Measurements from ENCODE around the gene MMP26.

Gene MMP26

DNA sequence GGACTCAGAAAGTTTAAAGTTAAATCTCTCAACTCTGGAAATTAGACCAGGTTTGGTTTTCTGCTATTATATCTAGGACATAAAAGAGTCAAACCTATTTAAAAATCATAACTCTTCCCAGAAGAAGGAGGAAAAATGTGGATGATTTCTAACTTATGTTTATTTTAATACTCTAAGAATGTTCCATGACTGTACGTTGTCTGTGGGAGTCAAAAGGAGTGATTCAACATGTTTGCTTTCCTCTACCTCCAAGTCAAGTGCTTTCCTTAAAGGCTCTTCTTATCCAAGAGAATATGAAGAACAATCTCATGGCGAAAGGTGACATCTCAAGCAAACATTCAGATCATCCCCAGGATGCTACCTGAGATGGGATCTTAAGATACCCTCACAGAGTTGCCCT, 39.2 kb upstream of the MMP26 start:
- no peaks in the 10 kb centered on the region for H3K9me3 ChIP-seq
- no peaks in the 10 kb centered on the region for H3K27me3 ChIP-seq
- TF ChIP-seq, protein P1, sequence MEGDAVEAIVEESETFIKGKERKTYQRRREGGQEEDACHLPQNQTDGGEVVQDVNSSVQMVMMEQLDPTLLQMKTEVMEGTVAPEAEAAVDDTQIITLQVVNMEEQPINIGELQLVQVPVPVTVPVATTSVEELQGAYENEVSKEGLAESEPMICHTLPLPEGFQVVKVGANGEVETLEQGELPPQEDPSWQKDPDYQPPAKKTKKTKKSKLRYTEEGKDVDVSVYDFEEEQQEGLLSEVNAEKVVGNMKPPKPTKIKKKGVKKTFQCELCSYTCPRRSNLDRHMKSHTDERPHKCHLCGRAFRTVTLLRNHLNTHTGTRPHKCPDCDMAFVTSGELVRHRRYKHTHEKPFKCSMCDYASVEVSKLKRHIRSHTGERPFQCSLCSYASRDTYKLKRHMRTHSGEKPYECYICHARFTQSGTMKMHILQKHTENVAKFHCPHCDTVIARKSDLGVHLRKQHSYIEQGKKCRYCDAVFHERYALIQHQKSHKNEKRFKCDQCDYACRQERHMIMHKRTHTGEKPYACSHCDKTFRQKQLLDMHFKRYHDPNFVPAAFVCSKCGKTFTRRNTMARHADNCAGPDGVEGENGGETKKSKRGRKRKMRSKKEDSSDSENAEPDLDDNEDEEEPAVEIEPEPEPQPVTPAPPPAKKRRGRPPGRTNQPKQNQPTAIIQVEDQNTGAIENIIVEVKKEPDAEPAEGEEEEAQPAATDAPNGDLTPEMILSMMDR (IDR thresholded peaks at IDR 0.05), result no peak
- no peak overlapping the region for H3K27ac ChIP-seq
- no peaks in the 10 kb centered on the region for H3K36me3 ChIP-seq
- H3K4me3 ChIP-seq (ENCODE audit: low read depth in 1 of 2, low read length in 1 of 2), result no peak overlapping the region
- no peaks in the 10 kb centered on the region for H3K4me1 ChIP-seq (ENCODE audit: control insufficient read depth in 1 of 2, insufficient read depth in 1 of 2, low read depth in 1 of 2, low read length in 1 of 2)

DNA sequence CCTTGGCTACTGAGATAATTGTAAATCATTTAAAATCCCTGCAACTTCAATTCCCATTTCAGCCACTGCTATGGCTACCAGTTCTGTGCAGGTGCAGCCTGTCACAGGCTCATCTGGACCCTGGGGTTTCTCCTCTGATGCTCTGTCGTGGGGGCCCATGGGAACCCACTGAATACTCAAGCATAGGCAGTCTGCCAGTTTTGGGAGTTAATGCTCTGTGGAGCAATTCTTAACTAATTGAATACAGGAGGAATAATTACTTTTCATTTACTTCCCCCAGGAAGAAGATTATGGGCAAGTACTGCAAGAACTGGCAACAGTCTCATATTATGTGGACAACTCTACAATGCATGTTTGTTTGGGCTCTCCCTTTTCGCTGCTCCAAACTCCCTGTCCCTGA, 32.8 kb upstream of the MMP26 start:
- Histone ChIP-seq H3K27ac (no peak overlapping the region), H3K4me1 (ENCODE audit: control insufficient read depth in 1 of 2, insufficient read depth in 1 of 2, low read depth in 1 of 2, low read length in 1 of 2) (no peaks in the 10 kb centered on the region), H3K4me3 (ENCODE audit: low read depth in 1 of 2, low read length in 1 of 2) (no peak overlapping the region), H3K36me3 (no peaks in the 10 kb centered on the region), H3K9me3 (no peaks in the 10 kb centered on the region), H3K27me3 (no peaks in the 10 kb centered on the region)
- TF ChIP-seq, protein P1 (IDR thresholded peaks at IDR 0.05), result no peak

DNA sequence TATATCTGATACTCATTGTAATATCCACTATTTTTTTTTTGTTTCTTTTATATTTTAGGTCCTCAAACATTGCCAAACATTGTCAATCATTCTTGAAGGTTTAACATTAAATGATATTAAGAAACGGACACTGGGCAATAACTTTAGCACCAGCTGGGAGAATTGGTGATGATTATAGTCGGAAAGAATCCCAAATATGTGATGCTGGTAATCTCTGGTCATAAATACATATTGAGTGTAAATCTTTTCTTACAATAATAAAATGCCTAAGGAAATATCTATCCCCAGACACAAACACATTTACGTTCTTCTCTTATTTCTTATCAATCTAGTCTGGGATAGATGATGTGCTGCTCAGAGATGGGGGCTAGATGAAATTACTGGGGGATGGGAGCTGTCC, 32.1 kb upstream of the MMP26 start:
- TF ChIP-seq, protein P1 (IDR thresholded peaks at IDR 0.05), result no peak

DNA sequence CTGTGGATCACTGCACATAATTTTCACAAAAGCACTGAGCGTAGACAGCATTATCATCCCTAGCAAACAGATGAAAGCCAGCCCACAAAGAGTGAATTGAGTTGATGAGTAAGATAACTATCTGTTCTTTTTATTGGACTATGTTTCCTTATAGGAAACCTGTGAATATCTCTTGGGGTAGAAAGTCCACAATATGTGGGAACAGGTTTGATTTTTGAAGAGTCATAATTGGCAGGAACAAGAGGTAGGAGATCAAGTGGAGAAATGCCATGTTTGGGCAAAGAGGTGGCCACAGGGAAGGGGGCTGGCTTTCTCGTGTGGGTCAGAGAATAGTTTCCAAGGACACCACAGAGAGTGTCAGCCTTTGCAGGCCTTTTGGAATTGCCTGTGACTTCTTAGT, 30.8 kb upstream of the MMP26 start:
- TF ChIP-seq, protein P1 (IDR thresholded peaks at IDR 0.05), result no peak

More for the DNA sequence above, 32.1 kb upstream of the MMP26 start:
- Histone ChIP-seq H3K4me3 (ENCODE audit: low read depth in 1 of 2, low read length in 1 of 2) (no peak overlapping the region), H3K36me3 (no peaks in the 10 kb centered on the region), H3K9me3 (no peaks in the 10 kb centered on the region), H3K27me3 (no peaks in the 10 kb centered on the region), H3K27ac (no peak overlapping the region), H3K4me1 (ENCODE audit: control insufficient read depth in 1 of 2, insufficient read depth in 1 of 2, low read depth in 1 of 2, low read length in 1 of 2) (no peaks in the 10 kb centered on the region)

DNA sequence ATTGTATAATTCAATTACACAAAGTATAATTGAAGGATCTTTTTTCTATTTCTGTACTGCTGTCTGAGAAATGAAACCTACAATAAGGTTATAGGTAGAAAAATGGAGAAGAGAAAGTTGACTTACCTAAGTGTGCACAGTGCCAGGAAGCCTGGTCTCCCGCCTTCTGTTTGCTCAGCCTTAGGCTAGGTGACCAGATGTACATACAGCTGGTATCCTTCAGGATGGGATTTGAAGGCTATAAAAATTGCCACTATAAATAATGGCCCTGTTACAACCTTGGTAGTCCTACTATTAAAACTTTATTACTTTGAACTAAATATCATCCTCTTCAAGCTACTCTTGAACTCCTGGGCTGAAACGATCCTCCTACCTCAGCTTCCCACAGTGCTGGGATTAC, 26.6 kb upstream of the MMP26 start:
- Histone ChIP-seq H3K27ac (no peak overlapping the region), H3K27me3 (no peaks in the 10 kb centered on the region), H3K9me3 (no peaks in the 10 kb centered on the region), H3K4me1 (ENCODE audit: control insufficient read depth in 1 of 2, insufficient read depth in 1 of 2, low read depth in 1 of 2, low read length in 1 of 2) (no peaks in the 10 kb centered on the region), H3K4me3 (ENCODE audit: low read depth in 1 of 2, low read length in 1 of 2) (no peak overlapping the region), H3K36me3 (no peaks in the 10 kb centered on the region)
- TF ChIP-seq, protein P1 (IDR thresholded peaks at IDR 0.05), result no peak

More for the DNA sequence above, 30.8 kb upstream of the MMP26 start:
- H3K4me1 ChIP-seq (ENCODE audit: control insufficient read depth in 1 of 2, insufficient read depth in 1 of 2, low read depth in 1 of 2, low read length in 1 of 2), result no peaks in the 10 kb centered on the region
- no peak overlapping the region for H3K4me3 ChIP-seq (ENCODE audit: low read depth in 1 of 2, low read length in 1 of 2)
- no peaks in the 10 kb centered on the region for H3K9me3 ChIP-seq
- H3K36me3 ChIP-seq, result no peaks in the 10 kb centered on the region
- H3K27ac ChIP-seq, result no peak overlapping the region
- H3K27me3 ChIP-seq, result no peaks in the 10 kb centered on the region

DNA sequence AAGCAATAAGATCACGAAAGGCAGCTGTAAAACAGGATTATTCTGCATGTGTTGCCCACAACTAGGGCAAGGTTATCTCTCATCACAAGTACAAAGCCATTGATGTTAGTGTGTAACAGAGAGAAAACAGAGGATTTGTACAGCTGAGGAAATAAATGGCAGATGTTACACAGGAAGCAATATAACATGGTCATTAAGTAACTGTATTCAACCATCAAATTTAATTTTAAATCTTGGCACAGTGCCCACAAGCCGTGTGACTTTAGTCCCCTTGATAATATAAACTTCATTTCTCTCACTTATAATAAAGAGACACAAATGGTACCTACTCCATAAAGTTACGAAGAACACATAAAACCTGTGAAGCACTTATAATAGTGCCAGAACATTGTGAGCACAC, 24.2 kb upstream of the MMP26 start:
- Histone ChIP-seq H3K36me3 (no peaks in the 10 kb centered on the region), H3K9me3 (no peaks in the 10 kb centered on the region), H3K27ac (no peak overlapping the region), H3K4me1 (ENCODE audit: control insufficient read depth in 1 of 2, insufficient read depth in 1 of 2, low read depth in 1 of 2, low read length in 1 of 2) (no peaks in the 10 kb centered on the region), H3K4me3 (ENCODE audit: low read depth in 1 of 2, low read length in 1 of 2) (no peak overlapping the region), H3K27me3 (no peaks in the 10 kb centered on the region)
- TF ChIP-seq, protein P1 (IDR thresholded peaks at IDR 0.05), result no peak

Measured in neutrophil (primary cell).